Peyer's patch (tissue), 4 donors: ENCODE measurements around the gene HS6ST2.

Experiments
- POLR2A ChIP-seq, 2 donors: fragments of 450-650 bp; IDR thresholded peaks; one replicate each; pipeline ENCODE4 v1.5.1; 2017; ENCODE audit warnings: antibody characterized with exemption in 2 of 2, mild to moderate bottlenecking in 2 of 2, moderate library complexity in 2 of 2
- TF ChIP-seq, protein P1 (sequence below), 6 experiments: fragments of 450-650 bp in 4 of 6; fragments of 200-600 bp in 2 of 6; sonication (generic) in 1 of 6; IDR thresholded peaks; one replicate each; pipeline ENCODE4 v1.5.1; 2017 to 2019; ENCODE audit warnings: antibody characterized with exemption in 6 of 6, mild to moderate bottlenecking in 3 of 6, moderate library complexity in 1 of 6

DNA sequence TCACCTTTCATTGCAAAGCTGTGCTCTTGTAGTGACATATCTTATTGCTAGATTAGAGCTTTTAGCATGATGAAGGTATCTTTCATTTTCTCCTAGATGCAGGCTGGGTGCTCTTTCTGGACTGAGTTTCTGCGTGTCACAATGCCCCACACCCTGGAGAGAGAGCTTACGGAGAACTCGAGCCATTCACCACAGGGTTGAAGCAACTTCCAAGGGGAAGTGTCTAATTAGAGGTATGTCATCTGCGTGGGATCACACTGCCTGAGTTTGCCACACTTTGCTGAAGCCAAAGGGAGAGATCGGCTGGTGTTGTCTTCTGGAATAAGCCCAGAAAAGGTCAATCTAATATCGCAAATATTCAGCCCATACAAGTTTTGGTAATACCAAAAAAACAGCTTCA is 290.3 kb downstream of the HS6ST2 start:
- TF ChIP-seq, protein P1, sequence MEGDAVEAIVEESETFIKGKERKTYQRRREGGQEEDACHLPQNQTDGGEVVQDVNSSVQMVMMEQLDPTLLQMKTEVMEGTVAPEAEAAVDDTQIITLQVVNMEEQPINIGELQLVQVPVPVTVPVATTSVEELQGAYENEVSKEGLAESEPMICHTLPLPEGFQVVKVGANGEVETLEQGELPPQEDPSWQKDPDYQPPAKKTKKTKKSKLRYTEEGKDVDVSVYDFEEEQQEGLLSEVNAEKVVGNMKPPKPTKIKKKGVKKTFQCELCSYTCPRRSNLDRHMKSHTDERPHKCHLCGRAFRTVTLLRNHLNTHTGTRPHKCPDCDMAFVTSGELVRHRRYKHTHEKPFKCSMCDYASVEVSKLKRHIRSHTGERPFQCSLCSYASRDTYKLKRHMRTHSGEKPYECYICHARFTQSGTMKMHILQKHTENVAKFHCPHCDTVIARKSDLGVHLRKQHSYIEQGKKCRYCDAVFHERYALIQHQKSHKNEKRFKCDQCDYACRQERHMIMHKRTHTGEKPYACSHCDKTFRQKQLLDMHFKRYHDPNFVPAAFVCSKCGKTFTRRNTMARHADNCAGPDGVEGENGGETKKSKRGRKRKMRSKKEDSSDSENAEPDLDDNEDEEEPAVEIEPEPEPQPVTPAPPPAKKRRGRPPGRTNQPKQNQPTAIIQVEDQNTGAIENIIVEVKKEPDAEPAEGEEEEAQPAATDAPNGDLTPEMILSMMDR (IDR thresholded peaks at IDR 0.05): no peak
- no peak for TF ChIP-seq POLR2A (IDR thresholded peaks at IDR 0.05)
